HG03571 (cell line): ENCODE data around the gene TMC6.

Source experiments
- ATAC-seq: cut with Tn5 transposase; IDR thresholded peaks from one replicate; pipeline ENCODE4 v1.9.1; 2021; ENCODE audit not compliant: unreplicated experiment

The TMC6 gene

GRCh38 chr17:78137392-78138203, 9.0 kb upstream of the TMC6 start:
- no peak for ATAC-seq

GRCh38 chr17:78135858-78136500, 7.4 kb upstream of the TMC6 start:
- no peak for ATAC-seq

GRCh38 chr17:78134899-78135385, 6.4 kb upstream of the TMC6 start:
- ATAC-seq: no peak

- no peak for ATAC-seq
These were observed 5.7 kb upstream of the TMC6 start for GRCh38 chr17:78133971-78134898.

GRCh38 chr17:78133179-78133951, 4.8 kb upstream of the TMC6 start:
- ATAC-seq: no peak

GRCh38 chr17:78132767-78133178, 4.2 kb upstream of the TMC6 start:
- no peak for ATAC-seq

GRCh38 chr17:78132084-78132676, 3.6 kb upstream of the TMC6 start:
- ATAC-seq: no peak

GRCh38 chr17:78131172-78132083, 2.9 kb upstream of the TMC6 start:
- no peak for ATAC-seq

GRCh38 chr17:78130437-78131101, 2.0 kb upstream of the TMC6 start, which contains the start of gene TMC8:
Gene TMC8 (plus strand): TSS chr17:78130771. CDS start chr17:78131589, 818 bp downstream.
- no peak for ATAC-seq

- ATAC-seq: no peak
These were observed 1.5 kb upstream of the TMC6 start for GRCh38 chr17:78130090-78130436.

- no peak for ATAC-seq
These were observed 965 bp upstream of the TMC6 start for GRCh38 chr17:78129351-78130089.

GRCh38 chr17:78127888-78128550, 536 bp downstream of the TMC6 start:
- ATAC-seq: no peak

GRCh38 chr17:78127239-78127887, 1.2 kb downstream of the TMC6 start:
- ATAC-seq: no peak

GRCh38 chr17:78126895-78127238, 1.7 kb downstream of the TMC6 start:
- ATAC-seq: no peak

GRCh38 chr17:78125976-78126894, 2.3 kb downstream of the TMC6 start:
- ATAC-seq: no peak
